GM12875 (cell line): ENCODE data around the gene DLK2.
"Not testable (repeated sequence)": the region's sequence is repeated elsewhere in the genome, so short reads cannot be mapped to it uniquely, and the experiment has no call there.

Experiments used
- H3K4me3 ChIP-seq: one replicate; pipeline ENCODE4 v1.5.1; 2011; ENCODE audit warnings: low read depth, low read length, control low read depth
- TF ChIP-seq, protein P1 (sequence below): IDR thresholded peaks from 2 replicates; pipeline ENCODE4 v1.5.1; 2011; ENCODE audit warnings: low read depth, mild to moderate bottlenecking, control low read depth, inconsistent platforms, low read length, moderate library complexity, borderline replicate concordance; ENCODE audit not compliant: insufficient read depth

The DLK2 gene, protein sequence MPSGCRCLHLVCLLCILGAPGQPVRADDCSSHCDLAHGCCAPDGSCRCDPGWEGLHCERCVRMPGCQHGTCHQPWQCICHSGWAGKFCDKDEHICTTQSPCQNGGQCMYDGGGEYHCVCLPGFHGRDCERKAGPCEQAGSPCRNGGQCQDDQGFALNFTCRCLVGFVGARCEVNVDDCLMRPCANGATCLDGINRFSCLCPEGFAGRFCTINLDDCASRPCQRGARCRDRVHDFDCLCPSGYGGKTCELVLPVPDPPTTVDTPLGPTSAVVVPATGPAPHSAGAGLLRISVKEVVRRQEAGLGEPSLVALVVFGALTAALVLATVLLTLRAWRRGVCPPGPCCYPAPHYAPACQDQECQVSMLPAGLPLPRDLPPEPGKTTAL

DNA sequence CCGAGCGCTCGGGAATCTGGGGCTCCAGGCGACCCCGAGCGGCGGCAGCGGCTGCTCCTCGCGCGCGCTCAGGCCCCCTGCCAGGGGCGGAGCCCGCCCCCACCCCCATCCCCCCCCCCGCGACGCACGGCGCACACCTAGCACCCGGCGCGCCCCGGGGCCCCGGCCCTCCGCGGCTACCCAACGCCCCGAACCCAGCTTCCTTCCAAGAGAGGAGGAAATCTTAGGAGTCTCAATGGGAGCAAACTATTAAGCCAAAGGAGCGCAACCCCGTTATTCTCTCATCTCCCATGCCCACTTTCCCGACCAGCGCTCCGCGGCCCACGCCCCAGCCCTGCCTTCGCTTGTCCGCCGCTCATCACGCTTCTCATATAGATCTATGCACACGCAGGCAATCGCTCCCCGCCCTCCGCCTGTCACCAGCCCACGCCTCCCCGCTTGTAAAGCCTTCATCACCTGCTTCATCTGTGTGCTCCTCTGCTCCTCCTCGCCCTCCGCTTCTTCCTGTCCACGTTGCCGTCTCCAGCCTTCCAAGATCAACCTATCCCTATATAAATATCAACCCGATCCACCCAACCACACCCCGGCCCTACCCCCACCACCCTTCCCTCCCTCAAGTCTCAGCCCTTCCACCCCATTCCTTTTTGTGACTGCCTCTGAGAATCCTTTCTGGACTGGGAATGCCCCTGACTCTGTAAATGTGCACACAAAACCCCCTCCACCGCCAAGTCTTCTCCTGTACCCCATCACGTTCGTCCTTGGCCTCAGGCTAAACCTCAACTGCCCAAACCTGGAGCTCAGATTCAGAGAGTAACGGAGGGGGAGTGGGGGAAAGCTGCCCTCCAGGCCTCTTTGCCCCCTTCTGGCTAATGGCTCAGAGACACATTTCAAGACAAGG is at the start of gene DLK2:
TSS of gene DLK2 (minus strand) at position 18 of the 898 bp plus-strand sequence. CDS start 723 bp downstream, outside the sequence.
- TF ChIP-seq, protein P1, sequence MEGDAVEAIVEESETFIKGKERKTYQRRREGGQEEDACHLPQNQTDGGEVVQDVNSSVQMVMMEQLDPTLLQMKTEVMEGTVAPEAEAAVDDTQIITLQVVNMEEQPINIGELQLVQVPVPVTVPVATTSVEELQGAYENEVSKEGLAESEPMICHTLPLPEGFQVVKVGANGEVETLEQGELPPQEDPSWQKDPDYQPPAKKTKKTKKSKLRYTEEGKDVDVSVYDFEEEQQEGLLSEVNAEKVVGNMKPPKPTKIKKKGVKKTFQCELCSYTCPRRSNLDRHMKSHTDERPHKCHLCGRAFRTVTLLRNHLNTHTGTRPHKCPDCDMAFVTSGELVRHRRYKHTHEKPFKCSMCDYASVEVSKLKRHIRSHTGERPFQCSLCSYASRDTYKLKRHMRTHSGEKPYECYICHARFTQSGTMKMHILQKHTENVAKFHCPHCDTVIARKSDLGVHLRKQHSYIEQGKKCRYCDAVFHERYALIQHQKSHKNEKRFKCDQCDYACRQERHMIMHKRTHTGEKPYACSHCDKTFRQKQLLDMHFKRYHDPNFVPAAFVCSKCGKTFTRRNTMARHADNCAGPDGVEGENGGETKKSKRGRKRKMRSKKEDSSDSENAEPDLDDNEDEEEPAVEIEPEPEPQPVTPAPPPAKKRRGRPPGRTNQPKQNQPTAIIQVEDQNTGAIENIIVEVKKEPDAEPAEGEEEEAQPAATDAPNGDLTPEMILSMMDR = no peak
- H3K4me3 ChIP-seq = peak within 1 kb of the TSS; percentile 51

- TF ChIP-seq, protein P1 = no peak
Measured at GRCh38 chr6:43503443-43503842, 48.1 kb upstream of the DLK2 start.

GRCh38 chr6:43502666-43503065 is 47.3 kb upstream of the DLK2 start:
- H3K4me3 ChIP-seq = no peak overlapping the region
- TF ChIP-seq, protein P1 = no peak

More at GRCh38 chr6:43503443-43503842, 48.1 kb upstream of the DLK2 start:
- H3K4me3 ChIP-seq = no peak overlapping the region

GRCh38 chr6:43500921-43501320 is 45.6 kb upstream of the DLK2 start:
- TF ChIP-seq, protein P1 = no peak
- no peak overlapping the region for H3K4me3 ChIP-seq

- H3K4me3 ChIP-seq = no peak overlapping the region
- TF ChIP-seq, protein P1 = no peak
Measured at GRCh38 chr6:43499028-43499815, 43.9 kb upstream of the DLK2 start.

DNA sequence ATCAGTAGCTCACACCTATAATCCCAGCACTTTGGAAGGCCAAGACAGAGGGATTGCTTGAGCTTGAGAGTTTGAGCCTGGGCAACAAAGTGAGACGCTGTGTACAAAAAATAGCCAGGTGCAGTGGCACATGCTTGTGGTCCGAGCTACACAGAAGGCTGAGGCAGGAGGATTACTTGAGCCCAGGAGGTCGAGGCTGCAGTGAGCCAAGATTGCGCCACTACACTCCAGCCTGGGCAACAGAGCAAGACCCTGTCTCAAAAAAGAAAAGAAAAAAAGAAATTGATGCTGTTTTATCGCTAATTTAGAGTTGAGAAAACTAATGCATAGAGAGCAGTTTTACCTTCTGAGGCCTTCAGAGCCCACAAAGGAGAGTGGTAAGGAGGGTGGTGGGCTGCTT is 42.9 kb upstream of the DLK2 start:
- not testable (repeated sequence) for H3K4me3 ChIP-seq

DNA sequence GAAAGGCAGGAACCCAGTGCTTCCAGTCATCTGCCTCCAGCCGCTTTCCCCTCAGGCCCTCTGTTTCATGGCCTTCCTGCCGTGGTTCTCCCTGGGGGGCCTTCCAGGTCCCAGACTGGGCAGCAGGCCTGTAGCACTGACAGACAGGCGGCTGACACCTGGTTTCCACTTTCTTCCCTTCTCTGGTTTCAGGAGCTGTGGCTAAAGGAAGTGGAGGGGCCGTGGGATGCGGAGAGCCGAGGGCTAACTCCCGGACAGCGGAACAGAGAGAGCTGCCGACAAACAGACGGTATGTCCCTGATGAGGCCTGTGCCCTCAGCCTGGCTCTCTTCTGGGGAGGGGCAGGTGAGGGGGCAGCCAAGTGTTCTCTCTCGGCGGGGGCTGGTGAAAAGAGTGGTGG is 42.3 kb upstream of the DLK2 start:
- H3K4me3 ChIP-seq = no peak overlapping the region
- TF ChIP-seq, protein P1 = no peak
